Upper lobe of left lung (tissue), 6 donors: Measurements from ENCODE around the gene KDM2A. TPM values are rescaled to one million over a fixed set of nuclear protein-coding genes. Genes with fewer than 3 reads are reported as not detected.
A peak's percentile ranks its signal among the peaks of the same experiment; 100 is the strongest.

Source experiments
- ATAC-seq, 2 donors: fragments of 200-7000 bp; cut with Tn5 transposase; one replicate each; pipeline ENCODE4 v1.9.1; 2022; ENCODE audit warnings: mild to moderate bottlenecking in 2 of 2, moderate library complexity in 2 of 2; ENCODE audit not compliant: low FRiP score in 2 of 2
- DNase-seq, 2 donors: peaks; one replicate each; pipeline ENCODE4 v3.0.0-alpha.2; 2019 to 2020
- H3K27ac ChIP-seq, 4 donors: fragments of 200-600 bp; sonication (generic); one replicate each; pipeline ENCODE4 v1.5.1; 2016 to 2019
- H3K27me3 ChIP-seq, 4 donors: fragments of 200-600 bp; sonication (generic); one replicate each; pipeline ENCODE4 v1.5.1; 2017 to 2019
- H3K36me3 ChIP-seq, 4 donors: fragments of 200-600 bp; sonication (generic); one replicate each; pipeline ENCODE4 v1.5.1; 2016 to 2019
- H3K4me1 ChIP-seq, 4 donors: fragments of 200-600 bp; sonication (generic); one replicate each; pipeline ENCODE4 v1.5.1; 2018 to 2019
- H3K4me3 ChIP-seq, 4 donors: fragments of 200-600 bp; sonication (generic); one replicate each; pipeline ENCODE4 v1.5.1; 2017 to 2019; ENCODE audit warnings: mild to moderate bottlenecking in 2 of 4, moderate library complexity in 1 of 4
- H3K9me3 ChIP-seq, 4 donors: fragments of 200-600 bp; sonication (generic); one replicate each; pipeline ENCODE4 v1.5.1; 2018 to 2019
- EP300 ChIP-seq, 4 donors: sonication (generic); formaldehyde crosslinking; IDR thresholded peaks; one replicate each; pipeline ENCODE4 v1.5.1; 2017; ENCODE audit warnings: antibody characterized with exemption in 4 of 4, control low read depth in 2 of 4
- POLR2A ChIP-seq, 4 donors: fragments of 450-650 bp; IDR thresholded peaks; one replicate each; pipeline ENCODE4 v1.5.1; 2016 to 2017; ENCODE audit warnings: antibody characterized with exemption in 4 of 4, mild to moderate bottlenecking in 2 of 4
- POLR2AphosphoS5 ChIP-seq, 2 donors: sonication (generic); formaldehyde crosslinking; IDR thresholded peaks; one replicate each; pipeline ENCODE4 v1.5.1; 2017; ENCODE audit warnings: antibody characterized with exemption in 2 of 2
- WGBS, 2 donors: methylation state at CpG; one replicate each; pipeline ENCODE4 v1.1.5; 2017 to 2018; 5-methylcytosine and 5-hydroxymethylcytosine counted together
- total RNA-seq, 6 donors: library from RNA; depleted of rRNA in 4 of 6; stranded (reverse); fragments of >200 nt in 4 of 6; gene quantifications; one replicate each; pipeline versions ENCODE4 v1.1.0 to v1.2.1, GENCODE V29; 2016 to 2021
- TF ChIP-seq, protein P1 (sequence below), 6 experiments: fragments of 450-650 bp in 4 of 6; fragments of 200-600 bp in 2 of 6; sonication (generic) in 2 of 6; IDR thresholded peaks; one replicate each; pipeline ENCODE4 v1.5.1; 2016 to 2019; ENCODE audit warnings: antibody characterized with exemption in 6 of 6
- donor health status: DM: no; HTN: no; CAD: no; lungs with moderate emphysema.
- donor health status: DM: no; HTN: yes; CAD: no; lungs with severe emphysema.

The KDM2A gene
- total RNA-seq, 6 donors from 2014 or later = 63.1 to 229 (median 74.0) TPM

GRCh38 chr11:67117176-67117575 is 1.9 kb upstream of the KDM2A start:
- Histone ChIP-seq H3K36me3 (no peaks in the 10 kb centered on the region), H3K4me3 (peak overlapping the region in 3 of 4 donors; percentile 89 to 94 (median 94)), H3K27ac (peak overlapping the region; percentile 97 to 100 (median 99)), H3K9me3 (no peaks in the 10 kb centered on the region), H3K27me3 (no peaks in the 10 kb centered on the region), H3K4me1 (peaks cover 15 to 27% (median 19%) of the 10 kb centered on the region in 4 donors)
- DNase-seq (no peak), ATAC-seq (no peak)
- 77 to 78% methylated on average over 7 of the region's 7 CpGs for WGBS, 2 donors
- TF ChIP-seq EP300 (IDR thresholded peaks at IDR 0.05) (no peak), POLR2A (IDR thresholded peaks at IDR 0.05) (no peak), POLR2AphosphoS5 (IDR thresholded peaks at IDR 0.05) (no peak)
- TF ChIP-seq, protein P1, sequence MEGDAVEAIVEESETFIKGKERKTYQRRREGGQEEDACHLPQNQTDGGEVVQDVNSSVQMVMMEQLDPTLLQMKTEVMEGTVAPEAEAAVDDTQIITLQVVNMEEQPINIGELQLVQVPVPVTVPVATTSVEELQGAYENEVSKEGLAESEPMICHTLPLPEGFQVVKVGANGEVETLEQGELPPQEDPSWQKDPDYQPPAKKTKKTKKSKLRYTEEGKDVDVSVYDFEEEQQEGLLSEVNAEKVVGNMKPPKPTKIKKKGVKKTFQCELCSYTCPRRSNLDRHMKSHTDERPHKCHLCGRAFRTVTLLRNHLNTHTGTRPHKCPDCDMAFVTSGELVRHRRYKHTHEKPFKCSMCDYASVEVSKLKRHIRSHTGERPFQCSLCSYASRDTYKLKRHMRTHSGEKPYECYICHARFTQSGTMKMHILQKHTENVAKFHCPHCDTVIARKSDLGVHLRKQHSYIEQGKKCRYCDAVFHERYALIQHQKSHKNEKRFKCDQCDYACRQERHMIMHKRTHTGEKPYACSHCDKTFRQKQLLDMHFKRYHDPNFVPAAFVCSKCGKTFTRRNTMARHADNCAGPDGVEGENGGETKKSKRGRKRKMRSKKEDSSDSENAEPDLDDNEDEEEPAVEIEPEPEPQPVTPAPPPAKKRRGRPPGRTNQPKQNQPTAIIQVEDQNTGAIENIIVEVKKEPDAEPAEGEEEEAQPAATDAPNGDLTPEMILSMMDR (IDR thresholded peaks at IDR 0.05) = no peak

DNA sequence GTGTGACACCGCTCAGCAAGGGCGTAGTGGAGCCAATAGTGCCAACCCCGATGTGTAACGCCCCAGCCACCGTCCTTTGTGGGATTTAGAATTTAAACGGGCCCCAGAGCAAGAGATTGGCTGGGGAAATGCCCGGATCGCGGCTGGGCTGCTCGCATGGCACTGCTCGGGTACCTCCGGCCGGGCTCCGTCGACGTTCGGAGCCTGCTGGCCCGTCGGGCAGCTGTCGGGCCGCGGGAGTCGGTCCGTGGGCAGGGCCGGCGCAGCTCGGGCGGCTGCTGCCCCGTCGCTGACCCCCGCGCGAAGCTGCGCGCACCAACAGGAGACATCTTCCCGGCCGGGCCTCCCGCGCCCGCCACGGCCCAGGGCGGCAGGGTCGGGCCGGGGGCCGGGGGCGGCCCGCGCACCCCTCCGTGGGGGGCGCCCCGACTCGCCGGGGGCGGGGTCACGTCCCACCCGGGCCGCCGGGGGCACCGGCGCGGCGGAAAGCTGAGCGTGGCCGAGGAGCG is 1.3 kb upstream of the KDM2A start:
- ATAC-seq (peak in 1 of 2 donors; percentile 4), DNase-seq (peak; percentile 34 to 91)
- Histone ChIP-seq H3K4me3 (peak overlapping the region in 3 of 4 donors; percentile 89 to 94 (median 94)), H3K36me3 (no peaks in the 10 kb centered on the region), H3K27ac (peak overlapping the region; percentile 97 to 100 (median 99)), H3K9me3 (no peaks in the 10 kb centered on the region), H3K27me3 (no peaks in the 10 kb centered on the region), H3K4me1 (peaks cover 17 to 33% (median 25%) of the 10 kb centered on the region in 4 donors)
- 11 to 61% methylated on average over 2 to 17 of the region's 65 CpGs for WGBS, 2 donors
- TF ChIP-seq, protein P1 (IDR thresholded peaks at IDR 0.05) = no peak
- TF ChIP-seq EP300 (IDR thresholded peaks at IDR 0.05) (no peak), POLR2AphosphoS5 (IDR thresholded peaks at IDR 0.05) (no peak), POLR2A (IDR thresholded peaks at IDR 0.05) (peak in 1 of 4 donors; percentile 29)

GRCh38 chr11:67118181-67118766 is 789 bp upstream of the KDM2A start:
- Histone ChIP-seq H3K27ac (peak overlapping the region; percentile 97 to 100 (median 99)), H3K27me3 (no peaks in the 10 kb centered on the region), H3K4me3 (peak overlapping the region; percentile 52 to 94 (median 92)), H3K9me3 (no peaks in the 10 kb centered on the region), H3K36me3 (peaks cover 0 to under 1% (median 0%) of the 10 kb centered on the region in 4 donors), H3K4me1 (peaks cover 20 to 38% (median 29%) of the 10 kb centered on the region in 4 donors)
- ATAC-seq (peak; percentile 20 to 26), DNase-seq (peak; percentile 36 to 91)
- WGBS, 2 donors = 0% methylated on average over 12 of the region's 59 CpGs; no CpG with 5 or more reads in 1 of the 2 donors
- no peak for TF ChIP-seq EP300 (IDR thresholded peaks at IDR 0.05)
- TF ChIP-seq, protein P1 (IDR thresholded peaks at IDR 0.05) = no peak
- no peak for TF ChIP-seq POLR2AphosphoS5 (IDR thresholded peaks at IDR 0.05)
- TF ChIP-seq POLR2A (IDR thresholded peaks at IDR 0.05) = peak in 1 of 4 donors; percentile 35

DNA sequence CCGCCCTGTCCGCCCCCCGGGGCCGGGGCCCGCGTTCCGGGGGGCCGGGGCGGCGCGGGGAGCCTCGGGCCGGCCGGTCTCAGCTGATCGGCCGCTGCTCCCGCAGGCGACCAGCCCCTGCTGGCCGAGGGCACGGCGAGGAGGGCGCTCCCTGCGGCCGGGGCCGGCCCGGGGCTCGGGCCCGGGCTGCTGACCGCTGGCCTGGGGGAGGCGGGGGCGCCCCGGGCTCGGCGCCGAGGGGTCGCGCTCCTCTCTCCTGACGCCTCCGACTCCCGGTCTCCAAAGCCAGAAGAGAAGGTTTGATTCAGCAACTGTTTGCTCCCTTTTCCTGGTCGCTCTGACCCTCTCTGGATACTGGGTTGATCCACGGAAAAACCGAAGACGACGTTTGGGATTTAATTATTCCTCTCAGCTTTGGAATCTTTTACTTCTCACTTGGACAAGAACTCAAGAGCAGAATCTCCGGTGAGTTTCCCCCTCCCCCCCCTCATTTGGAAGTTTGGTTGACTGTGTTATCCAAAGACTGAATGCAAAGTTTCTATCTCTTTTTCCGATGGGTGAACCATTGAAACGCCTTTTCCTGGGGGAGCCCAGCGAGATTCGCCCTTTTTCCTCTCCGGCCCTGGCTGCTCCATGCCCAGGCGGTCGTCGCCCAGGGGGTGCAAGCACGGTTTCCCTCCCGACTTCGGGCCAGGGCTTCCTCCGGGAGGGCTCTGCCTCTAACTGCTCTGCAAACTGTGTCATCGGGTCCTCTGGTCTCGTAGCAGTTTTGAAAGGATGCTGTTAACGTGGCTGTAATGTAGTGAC is 725 bp downstream of the KDM2A start:
- DNase-seq (peak; percentile 29 to 67), ATAC-seq (peak in 1 of 2 donors; percentile 4)
- TF ChIP-seq EP300 (IDR thresholded peaks at IDR 0.05) = no peak
- TF ChIP-seq, protein P1 (IDR thresholded peaks at IDR 0.05) = peak in 3 of 6 experiments; percentile 15 to 49 (median 21)
- 1% methylated on average over 16 to 42 of the region's 61 CpGs for WGBS, 2 donors
- Histone ChIP-seq H3K4me3 (peak overlapping the region; percentile 89 to 94 (median 94)), H3K9me3 (no peaks in the 10 kb centered on the region), H3K36me3 (peaks cover 0 to 10% (median 0%) of the 10 kb centered on the region in 4 donors), H3K4me1 (peaks cover 30 to 53% (median 36%) of the 10 kb centered on the region in 4 donors), H3K27ac (peak overlapping the region; percentile 98 to 100 (median 99)), H3K27me3 (no peaks in the 10 kb centered on the region)
